Nephron progenitor cell (in vitro differentiated cells): Measurements from ENCODE around the gene DOK3.
"Not testable (repeated sequence)": the region's sequence is repeated elsewhere in the genome, so short reads cannot be mapped to it uniquely, and the experiment has no call there.

Experiments
- DNase-seq: peaks from one replicate; pipeline ENCODE4 v3.0.0; 2021
- H3K27ac Mint-ChIP-seq: 2 replicates; pipeline ENCODE4 v1.8.0; 2021; ENCODE audit warnings: mild to moderate bottlenecking, moderate library complexity, mixed read lengths
- H3K27me3 Mint-ChIP-seq: 2 replicates; pipeline ENCODE4 v1.8.0; 2021; ENCODE audit warnings: mild to moderate bottlenecking, low read depth, mixed read lengths; ENCODE audit not compliant: poor library complexity
- H3K36me3 Mint-ChIP-seq: 2 replicates; pipeline ENCODE4 v1.8.0; 2021; ENCODE audit warnings: low read depth, mixed read lengths
- H3K4me1 Mint-ChIP-seq: 2 replicates; pipeline ENCODE4 v1.8.0; 2021; ENCODE audit warnings: mixed read lengths
- H3K4me3 Mint-ChIP-seq: 2 replicates; pipeline ENCODE4 v1.8.0; 2021; ENCODE audit warnings: mild to moderate bottlenecking, moderate library complexity, mixed read lengths
- H3K9me3 Mint-ChIP-seq: 2 replicates; pipeline ENCODE4 v1.8.0; 2021; ENCODE audit warnings: mild to moderate bottlenecking, moderate library complexity, mixed read lengths
- TF ChIP-seq, protein P1 (sequence below): fragments of 200-600 bp; sonication (generic); IDR thresholded peaks from 2 replicates; pipeline ENCODE4 v1.5.0; 2021; ENCODE audit warnings: antibody characterized with exemption

The DOK3 gene

DNA sequence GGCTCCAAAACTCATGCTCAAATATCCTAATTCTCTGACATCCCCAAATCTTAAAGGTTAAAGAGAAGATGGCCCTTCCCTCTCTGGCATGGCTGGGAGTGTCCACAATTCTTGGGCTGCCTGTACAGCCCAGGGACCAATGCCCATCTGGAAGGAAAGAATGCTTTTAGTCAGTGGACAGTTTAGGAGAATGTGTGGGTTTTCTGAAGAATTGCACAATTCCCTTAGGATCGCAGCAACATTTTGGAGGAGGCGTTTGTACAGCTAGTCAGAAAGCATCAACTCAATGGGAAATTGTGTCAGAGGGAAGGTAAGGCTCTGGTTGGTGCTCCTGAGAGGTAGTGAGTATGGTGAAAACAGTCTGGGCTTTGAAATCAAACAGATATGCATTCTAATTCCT, 29.8 kb upstream of the DOK3 start:
- TF ChIP-seq, protein P1, sequence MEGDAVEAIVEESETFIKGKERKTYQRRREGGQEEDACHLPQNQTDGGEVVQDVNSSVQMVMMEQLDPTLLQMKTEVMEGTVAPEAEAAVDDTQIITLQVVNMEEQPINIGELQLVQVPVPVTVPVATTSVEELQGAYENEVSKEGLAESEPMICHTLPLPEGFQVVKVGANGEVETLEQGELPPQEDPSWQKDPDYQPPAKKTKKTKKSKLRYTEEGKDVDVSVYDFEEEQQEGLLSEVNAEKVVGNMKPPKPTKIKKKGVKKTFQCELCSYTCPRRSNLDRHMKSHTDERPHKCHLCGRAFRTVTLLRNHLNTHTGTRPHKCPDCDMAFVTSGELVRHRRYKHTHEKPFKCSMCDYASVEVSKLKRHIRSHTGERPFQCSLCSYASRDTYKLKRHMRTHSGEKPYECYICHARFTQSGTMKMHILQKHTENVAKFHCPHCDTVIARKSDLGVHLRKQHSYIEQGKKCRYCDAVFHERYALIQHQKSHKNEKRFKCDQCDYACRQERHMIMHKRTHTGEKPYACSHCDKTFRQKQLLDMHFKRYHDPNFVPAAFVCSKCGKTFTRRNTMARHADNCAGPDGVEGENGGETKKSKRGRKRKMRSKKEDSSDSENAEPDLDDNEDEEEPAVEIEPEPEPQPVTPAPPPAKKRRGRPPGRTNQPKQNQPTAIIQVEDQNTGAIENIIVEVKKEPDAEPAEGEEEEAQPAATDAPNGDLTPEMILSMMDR: no peak
- no peak for DNase-seq
- peaks cover 43% of the 10 kb centered on the region for H3K36me3 Mint-ChIP-seq
- no peak overlapping the region for H3K4me3 Mint-ChIP-seq
- peaks cover 14% of the 10 kb centered on the region for H3K4me1 Mint-ChIP-seq
- peak overlapping the region; percentile 39 for H3K27ac Mint-ChIP-seq
- peaks cover 2% of the 10 kb centered on the region for H3K27me3 Mint-ChIP-seq
- H3K9me3 Mint-ChIP-seq: no peaks in the 10 kb centered on the region

DNA sequence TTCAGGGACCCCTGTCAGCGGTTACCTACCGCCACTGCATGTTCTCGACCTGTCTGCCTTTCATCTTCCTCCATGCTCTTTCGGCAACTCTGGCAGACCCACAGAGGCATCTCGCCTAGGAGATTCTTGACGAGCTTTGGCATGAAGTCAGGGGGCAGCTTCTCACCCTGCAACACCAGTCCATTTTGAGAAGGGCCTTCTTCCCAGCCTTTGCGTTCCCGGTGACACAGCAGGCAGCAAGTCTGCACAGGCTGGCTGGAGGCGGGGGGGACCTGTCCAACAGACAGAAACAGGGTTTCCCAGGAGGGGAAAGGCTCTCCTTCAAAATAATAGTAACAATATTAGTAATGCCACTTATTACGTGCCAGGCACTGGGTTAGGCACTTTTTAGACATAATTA, 29.2 kb upstream of the DOK3 start:
- DNase-seq: no peak
- peaks cover 45% of the 10 kb centered on the region for H3K36me3 Mint-ChIP-seq
- TF ChIP-seq, protein P1: no peak
- H3K27me3 Mint-ChIP-seq: peaks cover 2% of the 10 kb centered on the region
- no peaks in the 10 kb centered on the region for H3K9me3 Mint-ChIP-seq
- peak overlapping the region; percentile 42 for H3K27ac Mint-ChIP-seq
- H3K4me1 Mint-ChIP-seq: peaks cover 14% of the 10 kb centered on the region
- H3K4me3 Mint-ChIP-seq: no peak overlapping the region

DNA sequence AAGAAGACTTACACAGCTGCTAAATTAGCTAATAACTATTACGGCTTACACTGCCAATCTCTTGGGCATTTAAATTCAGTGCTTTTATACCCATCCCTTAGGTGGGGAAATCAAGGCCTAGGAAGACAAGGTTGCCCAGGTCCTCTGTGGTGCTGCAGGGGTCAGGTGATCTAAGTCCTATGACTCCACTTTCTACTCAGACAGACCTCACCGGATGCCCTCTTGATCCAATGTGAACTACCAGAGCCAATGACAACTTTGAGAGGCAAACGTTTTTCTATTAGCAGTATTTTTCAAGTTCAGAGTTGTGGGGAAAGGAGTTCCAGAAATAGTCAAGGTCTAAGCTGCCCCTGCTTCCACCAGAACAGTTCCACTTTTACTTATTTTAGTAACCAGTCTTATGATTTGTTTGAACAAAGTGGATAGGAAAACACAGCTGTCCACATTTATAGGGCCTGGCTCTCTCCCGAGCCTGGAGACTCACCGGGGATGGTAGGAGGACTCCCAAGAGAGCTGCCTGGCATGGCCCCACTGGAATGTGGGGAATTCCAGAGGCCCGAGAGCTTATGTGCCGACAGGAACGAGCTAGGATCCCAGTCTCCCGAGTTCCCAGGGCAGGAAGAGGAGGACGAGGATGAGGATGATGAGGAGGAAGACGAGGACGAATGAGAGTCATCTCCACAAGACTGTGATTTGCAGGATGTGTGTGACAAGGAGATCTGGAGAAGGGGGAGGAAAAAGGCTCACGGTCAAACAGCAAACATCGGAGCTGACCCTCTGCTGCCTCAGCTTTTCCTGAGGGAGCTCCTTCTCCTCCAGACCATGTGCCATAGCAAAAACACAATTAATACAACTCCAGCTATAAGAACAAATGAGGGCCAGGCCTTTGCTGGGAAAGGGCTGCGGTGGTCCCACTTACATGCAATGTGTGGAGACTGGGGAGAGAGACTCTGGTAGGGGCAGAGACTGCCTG, 28.0 kb upstream of the DOK3 start:
- no peak overlapping the region for H3K4me3 Mint-ChIP-seq
- H3K36me3 Mint-ChIP-seq: peaks cover 47% of the 10 kb centered on the region
- TF ChIP-seq, protein P1: no peak
- DNase-seq: peak; percentile 19
- H3K4me1 Mint-ChIP-seq: peaks cover 14% of the 10 kb centered on the region
- no peaks in the 10 kb centered on the region for H3K9me3 Mint-ChIP-seq
- H3K27ac Mint-ChIP-seq: peak overlapping the region; percentile 96
- H3K27me3 Mint-ChIP-seq: peaks cover 2% of the 10 kb centered on the region

DNA sequence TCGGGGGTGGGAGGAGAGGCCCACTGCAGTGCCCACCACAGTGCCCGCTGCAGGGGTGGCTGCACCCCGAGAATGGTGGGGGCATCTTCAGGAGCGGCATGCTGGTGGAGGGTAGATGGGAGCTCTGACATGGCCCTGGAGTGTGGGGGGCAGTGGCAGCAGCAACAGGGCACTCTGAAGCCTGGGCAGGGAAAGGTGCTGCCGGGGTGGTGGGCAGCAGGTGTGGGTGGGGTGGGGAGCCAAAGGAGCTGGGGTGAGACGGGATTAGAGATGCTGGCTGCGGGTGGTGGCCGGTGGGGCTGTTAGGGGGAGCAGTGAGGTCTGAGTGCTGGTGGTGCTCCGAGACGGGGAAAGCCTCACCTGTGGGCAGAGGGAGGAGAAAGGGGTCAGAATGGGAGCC, 26.8 kb upstream of the DOK3 start:
- Mint-ChIP-seq H3K4me1 (peaks cover 14% of the 10 kb centered on the region), H3K4me3 (no peak overlapping the region), H3K36me3 (peaks cover 46% of the 10 kb centered on the region), H3K9me3 (no peaks in the 10 kb centered on the region), H3K27me3 (peaks cover 2% of the 10 kb centered on the region), H3K27ac (no peak overlapping the region)
- DNase-seq: no peak
- TF ChIP-seq, protein P1: no peak

DNA sequence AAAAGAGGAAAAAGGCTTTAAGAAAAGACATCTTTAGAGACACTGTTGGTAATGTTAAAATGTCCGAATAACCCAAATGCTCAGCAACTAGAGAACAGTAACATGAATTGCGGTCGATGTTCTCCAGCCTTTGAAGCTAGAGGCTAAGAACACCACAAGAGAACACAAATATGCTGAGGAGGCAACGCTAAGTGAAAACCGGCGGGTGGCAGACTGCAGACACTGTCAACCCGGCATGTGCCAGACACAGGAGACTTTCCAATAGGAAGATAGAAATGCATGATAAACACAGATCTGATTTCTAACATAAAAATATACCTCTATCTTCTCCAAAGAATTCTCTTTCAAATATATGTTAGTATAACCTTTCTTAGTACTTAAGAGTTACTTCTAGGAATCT, 25.5 kb upstream of the DOK3 start:
- peaks cover 14% of the 10 kb centered on the region for H3K4me1 Mint-ChIP-seq
- peaks cover 2% of the 10 kb centered on the region for H3K27me3 Mint-ChIP-seq
- H3K27ac Mint-ChIP-seq: no peak overlapping the region
- H3K36me3 Mint-ChIP-seq: peaks cover 49% of the 10 kb centered on the region
- TF ChIP-seq, protein P1: no peak
- no peak overlapping the region for H3K4me3 Mint-ChIP-seq
- no peaks in the 10 kb centered on the region for H3K9me3 Mint-ChIP-seq
- DNase-seq: no peak

DNA sequence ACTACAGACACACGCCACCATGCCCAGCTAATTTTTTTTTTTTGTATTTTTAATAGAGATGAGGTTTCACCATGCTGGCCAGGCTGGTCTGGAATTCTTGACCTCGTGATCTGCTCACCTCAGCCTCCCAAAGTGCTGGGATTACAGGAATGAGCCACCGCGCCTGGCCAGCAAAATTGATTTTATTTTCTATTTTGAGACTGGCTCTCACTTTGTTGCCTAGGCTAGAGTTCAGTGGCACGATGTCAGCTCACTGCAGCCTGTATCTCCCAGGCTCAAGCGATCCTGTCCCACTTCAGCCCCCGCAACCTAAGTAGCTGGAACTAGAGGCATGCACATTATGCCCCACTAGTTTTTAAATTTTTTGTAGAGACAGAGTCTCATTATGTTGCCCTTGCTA, 24.8 kb upstream of the DOK3 start:
- not testable (repeated sequence) for H3K27me3 Mint-ChIP-seq
- H3K36me3 Mint-ChIP-seq: peaks cover 49% of the 10 kb centered on the region
- H3K4me1 Mint-ChIP-seq: peaks cover 12% of the 10 kb centered on the region

More for the DNA sequence above, 24.8 kb upstream of the DOK3 start:
- DNase-seq, H3K27ac Mint-ChIP-seq, H3K4me3 Mint-ChIP-seq, H3K9me3 Mint-ChIP-seq: not testable (repeated sequence)
